Stimulated activated CD8-positive, alpha-beta memory T cell treated with anti-CD3 and anti-CD28 coated beads, Interleukin-7, amount 100 ng/mL, for 24 hours (primary cell): ENCODE measurements around the gene FSTL4.

Experiments used
- DNase-seq: peaks from one replicate; pipeline ENCODE4 v3.0.0-alpha.2; 2020; ENCODE audit warnings: low read depth

FSTL4 gene

GRCh38 chr5:133241179-133242092 lies 370.9 kb downstream of the FSTL4 start:
- DNase-seq, result no peak

GRCh38 chr5:133240425-133241091 lies 371.8 kb downstream of the FSTL4 start:
- DNase-seq, result no peak

GRCh38 chr5:133238426-133239205 lies 373.7 kb downstream of the FSTL4 start:
- DNase-seq, result no peak

GRCh38 chr5:133236976-133237375 lies 375.4 kb downstream of the FSTL4 start:
- no peak for DNase-seq

- DNase-seq, result no peak
These were observed 375.8 kb downstream of the FSTL4 start for GRCh38 chr5:133236541-133236951.

GRCh38 chr5:133235696-133236426 lies 376.5 kb downstream of the FSTL4 start:
- DNase-seq, result no peak

GRCh38 chr5:133234911-133235310 lies 377.4 kb downstream of the FSTL4 start:
- DNase-seq, result no peak

- no peak for DNase-seq
These were observed 378.1 kb downstream of the FSTL4 start for GRCh38 chr5:133234273-133234672.

- no peak for DNase-seq
These were observed 378.7 kb downstream of the FSTL4 start for GRCh38 chr5:133233616-133234015.

GRCh38 chr5:133232911-133233310 lies 379.4 kb downstream of the FSTL4 start:
- DNase-seq, result no peak

- DNase-seq, result no peak
These were observed 379.9 kb downstream of the FSTL4 start for GRCh38 chr5:133232435-133232834.

GRCh38 chr5:133232011-133232410 lies 380.3 kb downstream of the FSTL4 start:
- no peak for DNase-seq

- DNase-seq, result no peak
These were observed 381.3 kb downstream of the FSTL4 start for GRCh38 chr5:133230823-133231578.

- DNase-seq, result no peak
These were observed 382.2 kb downstream of the FSTL4 start for GRCh38 chr5:133229931-133230664.

- no peak for DNase-seq
These were observed 384.0 kb downstream of the FSTL4 start for GRCh38 chr5:133228316-133228715.

- DNase-seq, result no peak
These were observed 384.4 kb downstream of the FSTL4 start for GRCh38 chr5:133227897-133228296.

GRCh38 chr5:133227082-133227481 lies 385.3 kb downstream of the FSTL4 start:
- no peak for DNase-seq

GRCh38 chr5:133226186-133226585 lies 386.2 kb downstream of the FSTL4 start:
- no peak for DNase-seq

- DNase-seq, result no peak
These were observed 386.6 kb downstream of the FSTL4 start for GRCh38 chr5:133225671-133226152.

GRCh38 chr5:133222979-133223378 lies 389.4 kb downstream of the FSTL4 start:
- no peak for DNase-seq
